ENCODE data around the gene PLXND1.

Gene PLXND1

GRCh38 chr3:129599607-129600006 is 6.9 kb downstream of the PLXND1 start:
- no peak for DNase-seq (ENCODE audit: low read depth)
- H3K4me3 ChIP-seq (ENCODE audit: low read depth, low read length) = no peak overlapping the region
- TF ChIP-seq CTCF (IDR thresholded peaks at IDR 0.05; ENCODE audit: insufficient read depth, low read depth, low read length, missing control alignments) = no peak

DNA sequence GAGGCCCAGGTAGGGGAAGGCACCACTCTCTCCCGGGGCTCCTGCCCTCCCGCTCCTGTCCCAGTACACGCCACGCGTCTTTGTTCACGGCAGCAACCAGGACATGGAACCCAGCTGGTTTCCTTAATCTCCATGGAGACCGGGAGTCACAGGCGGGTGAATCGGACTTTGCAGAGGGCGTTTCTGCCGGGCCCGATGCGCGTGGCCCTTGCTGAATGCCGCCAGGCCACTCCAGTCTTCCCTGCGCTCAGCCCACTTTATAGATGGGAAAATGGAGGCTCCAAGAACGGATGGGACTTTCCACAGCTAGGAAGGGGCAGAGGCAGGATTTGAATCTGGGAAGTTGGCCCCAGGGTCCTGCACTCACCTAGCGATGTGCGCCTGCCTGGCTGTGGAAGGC is 7.4 kb downstream of the PLXND1 start:
- TF ChIP-seq CTCF (IDR thresholded peaks at IDR 0.05; ENCODE audit: insufficient read depth, low read depth, low read length, missing control alignments) = no peak
- no peak overlapping the region for H3K4me3 ChIP-seq (ENCODE audit: low read depth, low read length)
- no peak for DNase-seq (ENCODE audit: low read depth)

DNA sequence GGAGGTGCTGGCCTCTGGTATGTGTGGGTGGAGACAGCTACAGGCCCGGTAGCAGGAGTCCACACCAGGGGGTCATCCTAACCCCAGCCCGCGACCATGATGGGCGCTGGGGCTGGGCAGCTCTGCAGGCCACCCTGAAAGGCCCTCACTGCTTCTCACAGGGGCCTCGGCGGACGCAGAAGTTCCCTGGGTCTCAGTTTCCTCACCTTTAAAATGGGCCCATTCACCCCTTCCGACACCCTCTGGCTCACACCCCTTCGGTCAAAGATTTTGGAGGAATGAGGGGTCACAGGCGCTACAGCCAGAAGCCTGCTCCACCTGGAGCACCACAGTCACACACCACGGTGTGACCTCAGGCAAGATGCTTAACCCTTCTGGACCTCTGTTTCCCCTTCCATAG is 8.0 kb downstream of the PLXND1 start:
- no peak overlapping the region for H3K4me3 ChIP-seq (ENCODE audit: low read depth, low read length)
- TF ChIP-seq CTCF (IDR thresholded peaks at IDR 0.05; ENCODE audit: insufficient read depth, low read depth, low read length, missing control alignments) = no peak
- no peak for DNase-seq (ENCODE audit: low read depth)

GRCh38 chr3:129598000-129598381 is 8.5 kb downstream of the PLXND1 start:
- DNase-seq (ENCODE audit: low read depth) = no peak
- no peak for TF ChIP-seq CTCF (IDR thresholded peaks at IDR 0.05; ENCODE audit: insufficient read depth, low read depth, low read length, missing control alignments)
- H3K4me3 ChIP-seq (ENCODE audit: low read depth, low read length) = no peak overlapping the region

DNA sequence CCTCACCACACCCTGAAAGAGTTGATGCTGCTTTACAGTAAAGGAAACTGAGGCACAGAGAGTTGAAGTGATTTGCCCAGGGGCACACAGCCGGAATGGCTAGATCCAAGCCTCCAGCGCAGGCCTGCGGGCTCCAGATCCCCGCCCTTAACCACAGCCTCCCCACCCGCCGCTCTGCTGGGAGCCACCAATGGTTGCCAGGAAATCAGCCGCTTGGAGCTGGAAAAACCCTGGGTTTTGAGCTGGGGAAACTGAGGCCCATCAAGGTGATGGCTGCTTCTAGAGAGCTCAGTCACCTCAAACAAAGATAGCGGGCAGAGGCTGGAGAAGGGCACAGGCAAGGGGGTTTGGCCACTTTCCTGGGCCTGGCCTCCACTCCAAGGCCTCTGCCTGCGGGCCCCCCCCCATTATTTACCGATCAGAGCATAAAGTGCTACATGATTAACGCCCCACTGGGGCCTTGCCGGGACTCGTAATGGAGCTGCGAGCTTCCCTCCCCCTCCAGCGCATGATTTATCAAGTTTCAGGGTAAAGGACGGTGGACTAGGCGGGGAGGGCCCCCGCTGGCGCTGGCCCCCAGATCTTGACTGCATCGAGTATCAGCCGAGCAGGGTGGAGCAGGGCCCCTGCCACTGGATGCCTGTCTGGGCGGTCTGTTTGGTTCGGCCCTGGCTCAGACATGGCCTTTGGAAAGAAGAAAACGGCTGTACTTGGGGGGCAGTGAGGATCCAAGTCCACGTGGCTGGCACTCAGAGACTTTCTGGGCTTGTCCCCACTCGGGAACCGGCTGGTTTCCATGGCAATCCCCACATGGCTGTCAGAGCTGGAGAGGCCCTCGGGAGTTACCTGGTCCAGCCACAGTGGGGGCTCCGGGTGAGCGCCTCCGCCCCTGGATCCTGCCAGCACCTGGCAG is 9.1 kb downstream of the PLXND1 start:
- no peak overlapping the region for H3K4me3 ChIP-seq (ENCODE audit: low read depth, low read length)
- no peak for TF ChIP-seq CTCF (IDR thresholded peaks at IDR 0.05; ENCODE audit: insufficient read depth, low read depth, low read length, missing control alignments)
- no peak for DNase-seq (ENCODE audit: low read depth)

GRCh38 chr3:129596194-129597086 is 10.0 kb downstream of the PLXND1 start:
- DNase-seq (ENCODE audit: low read depth) = no peak
- TF ChIP-seq CTCF (IDR thresholded peaks at IDR 0.05; ENCODE audit: insufficient read depth, low read depth, low read length, missing control alignments) = no peak
- no peak overlapping the region for H3K4me3 ChIP-seq (ENCODE audit: low read depth, low read length)
